Sciatic nerve (tissue), 2 donors: ENCODE data around the gene OTUD7B. TPM values are rescaled to one million over a fixed set of nuclear protein-coding genes. Genes with fewer than 3 reads are reported as not detected.

ENCODE experiments used
- ATAC-seq: fragments of 200-7000 bp; cut with Tn5 transposase; one replicate; pipeline ENCODE4 v1.9.1; 2020; ENCODE audit warnings: mild to moderate bottlenecking, moderate library complexity
- DNase-seq: peaks from one replicate; pipeline ENCODE4 v3.0.0-alpha.2; 2020; ENCODE audit warnings: low spot score
- intact Hi-C: fragments of 100-400 bp; cut with DNase I; formaldehyde crosslinking; loops from one replicate; pipeline ENCODE4 v1.14.2; 2022
- total RNA-seq: library from RNA; stranded (reverse); fragmentation: NEBNext Ultra II Directional; extraction: Animal tissue kit (Norgen Biotek cat#: 25700); gene quantifications from one replicate; pipeline ENCODE4 v1.2.1, GENCODE V29; 2021
- donor health status: DM: no; HTN: no; CAD: no.
- donor health status: DM: no; HTN: no; CAD: no.

Gene OTUD7B
- total RNA-seq, 1 donor from 2014 or later: 102 TPM

DNA sequence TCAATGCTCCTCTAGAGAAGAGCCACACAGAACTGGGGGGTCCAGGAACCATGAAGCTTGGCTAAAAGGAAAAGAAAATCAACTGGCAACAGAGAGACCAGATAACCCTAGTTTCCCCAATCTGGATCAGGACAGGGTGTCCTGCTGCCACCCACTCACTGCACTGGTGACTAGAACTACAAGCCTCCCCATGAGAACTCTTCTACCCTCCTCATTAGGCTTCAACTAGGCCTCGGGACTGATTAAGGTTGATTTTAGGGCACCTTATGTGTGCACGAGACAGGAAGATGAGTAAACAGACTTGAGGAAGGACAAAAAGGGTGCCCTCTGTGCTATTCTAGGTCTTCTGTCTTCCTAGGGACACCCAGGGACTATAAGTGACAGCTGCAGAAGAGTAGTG, 80.7 kb downstream of the OTUD7B start:
- no peak for DNase-seq
- ATAC-seq: no peak
- intact Hi-C loops: no loop called here

DNA sequence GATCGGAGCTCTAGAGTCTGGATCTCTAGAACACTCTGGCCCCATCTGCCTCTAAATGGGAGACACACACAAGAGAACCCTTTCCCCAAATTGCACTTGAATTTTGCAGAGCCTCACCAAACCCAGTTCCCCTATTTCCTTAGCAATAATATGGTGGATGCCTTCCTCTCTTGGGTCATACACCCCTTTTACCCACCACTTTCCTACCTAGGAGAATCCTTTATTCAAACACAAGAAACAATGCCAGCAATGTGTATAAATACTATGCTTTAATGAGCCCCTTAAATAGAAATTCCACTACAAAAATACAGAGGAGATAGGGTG, 82.2 kb downstream of the OTUD7B start:
- DNase-seq (no peak), ATAC-seq (no peak)
- intact Hi-C loops: no loop called here

DNA sequence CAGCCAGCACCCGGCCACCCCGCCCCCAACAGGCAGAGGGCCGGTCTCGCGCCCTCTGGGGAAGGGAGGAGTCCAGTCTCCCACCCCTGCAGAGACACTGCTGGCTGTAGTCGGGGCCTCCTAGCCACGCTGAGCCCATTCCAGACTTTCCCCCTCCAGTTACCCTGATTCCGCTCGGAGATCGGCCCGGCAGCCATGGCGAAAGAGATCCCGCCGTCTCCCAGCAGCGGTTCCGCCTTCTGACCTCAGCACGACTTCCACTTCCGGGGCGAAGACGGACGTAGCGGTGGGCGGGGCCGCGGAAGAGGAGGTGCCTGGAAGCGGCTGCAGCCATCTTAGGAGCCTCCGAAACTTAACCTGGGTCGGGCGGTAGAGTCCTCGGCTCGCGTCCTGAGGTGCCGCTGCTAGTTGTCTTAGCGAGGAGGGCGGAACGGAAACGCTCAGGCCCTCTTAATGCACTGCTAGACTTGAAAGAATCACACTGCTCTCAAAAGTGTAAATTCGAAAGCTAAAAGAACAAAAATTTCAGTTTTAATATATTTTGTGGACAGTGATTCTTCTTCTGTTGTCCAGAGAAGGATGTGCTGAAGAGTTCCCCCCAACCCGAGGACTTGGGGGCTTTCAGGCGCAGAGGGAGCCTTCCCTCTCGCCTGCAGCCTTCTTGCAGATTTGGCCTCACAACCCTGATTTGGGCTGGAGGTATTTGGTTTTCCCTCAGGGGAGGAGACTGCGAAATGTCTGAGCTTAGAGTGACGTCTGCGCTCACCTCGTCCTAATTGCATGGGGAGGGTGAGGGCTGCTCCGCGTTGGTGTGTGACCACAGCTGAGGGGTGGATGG, 82.7 kb downstream of the OTUD7B start, which contains the start of gene SF3B4:
TSS of gene SF3B4 (minus strand) at position 241 of the 838 bp plus-strand sequence. CDS start at position 197, 44 bp downstream.
- DNase-seq (peak; percentile 98), ATAC-seq (peak; percentile 99)
- intact Hi-C loops: no loop called here

DNA sequence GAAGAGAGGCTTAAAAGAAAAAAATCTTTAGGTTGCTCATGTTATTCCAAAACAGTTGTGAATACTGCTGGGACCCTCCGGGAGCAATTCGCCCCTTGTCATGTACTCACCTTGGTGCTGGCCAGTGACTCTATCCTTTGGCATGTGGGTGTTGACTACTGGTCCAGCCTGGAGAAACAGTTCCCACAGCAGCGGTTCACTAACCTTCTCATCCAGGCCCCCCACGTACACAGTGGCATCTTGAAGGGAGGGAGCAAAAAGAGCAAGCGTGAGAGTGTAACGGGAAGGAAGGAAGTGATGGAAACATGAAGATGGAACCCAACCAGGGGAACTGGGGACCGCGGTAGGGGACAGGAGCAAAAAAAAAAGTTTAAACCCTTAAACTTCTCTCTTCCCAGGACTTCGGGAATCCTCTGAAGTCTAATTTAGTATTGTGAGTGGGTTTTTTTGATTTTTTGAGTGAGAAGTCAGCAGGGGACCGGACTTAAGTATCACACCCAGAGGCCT, 83.4 kb downstream of the OTUD7B start:
- intact Hi-C loops: no loop called here
- ATAC-seq (no peak), DNase-seq (no peak)

DNA sequence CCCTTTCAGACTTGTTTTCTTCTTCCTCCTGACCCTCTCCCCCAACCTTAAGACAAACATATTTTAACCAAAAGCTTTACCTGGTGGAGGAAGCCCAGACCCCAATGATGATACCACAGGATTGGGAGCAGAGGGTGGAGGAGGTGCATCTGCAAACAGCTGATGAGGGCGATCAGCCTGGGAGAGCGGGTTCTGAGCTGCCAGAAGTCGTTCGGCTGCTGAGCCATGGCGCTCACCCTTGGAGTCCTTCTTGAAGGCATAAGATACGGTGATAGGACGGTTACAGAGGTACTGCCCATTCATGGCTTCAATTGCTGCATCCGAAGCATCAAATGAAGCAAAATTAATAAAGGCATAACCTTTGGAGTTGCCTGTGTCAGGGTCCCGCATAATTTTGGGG, 84.2 kb downstream of the OTUD7B start:
- intact Hi-C loops: no loop called here
- DNase-seq: no peak

DNA sequence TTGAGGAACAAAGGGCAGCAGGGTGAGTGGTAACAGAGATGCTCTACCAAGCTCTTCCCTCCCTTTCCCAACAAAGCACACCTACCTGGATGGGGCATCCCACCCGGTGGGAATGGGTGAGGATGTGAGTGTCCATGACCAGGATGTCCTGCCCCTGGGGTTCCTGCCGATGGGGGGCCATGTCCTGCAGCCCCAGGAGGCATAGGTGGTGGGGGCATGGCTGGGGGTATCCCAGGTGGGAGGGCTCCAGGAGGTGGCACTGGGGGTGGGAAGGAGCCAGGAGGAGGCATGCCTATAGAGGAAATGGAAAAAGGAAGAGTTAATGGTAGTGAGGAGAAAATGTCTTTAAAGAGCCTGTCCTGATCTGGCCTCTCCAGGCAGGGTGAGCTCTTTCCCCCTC, 84.8 kb downstream of the OTUD7B start:
- intact Hi-C loops: no loop called here
- DNase-seq: no peak
- no peak for ATAC-seq

More for the DNA sequence above, 84.2 kb downstream of the OTUD7B start:
- ATAC-seq: no peak

DNA sequence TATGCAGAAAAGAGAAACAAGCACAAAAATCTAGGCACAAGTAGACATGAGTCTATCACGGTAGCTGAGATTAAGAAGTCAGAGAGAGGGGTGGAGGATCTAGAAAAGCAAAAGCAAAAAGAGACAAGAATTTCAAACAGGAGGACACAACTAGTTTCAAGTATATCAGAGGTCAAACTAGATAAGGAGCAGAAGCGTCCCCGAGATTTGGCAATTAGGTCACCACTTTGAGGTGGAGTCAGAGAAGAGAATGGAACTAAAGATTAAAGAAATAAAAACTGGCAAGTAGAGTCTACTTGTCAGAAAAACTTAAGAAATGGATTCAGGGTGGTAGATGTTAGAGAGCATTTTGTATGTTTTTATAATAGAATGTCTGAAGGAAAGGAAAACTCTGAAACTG, 85.2 kb downstream of the OTUD7B start:
- ATAC-seq (no peak), DNase-seq (no peak)
- intact Hi-C loops: no loop called here

DNA sequence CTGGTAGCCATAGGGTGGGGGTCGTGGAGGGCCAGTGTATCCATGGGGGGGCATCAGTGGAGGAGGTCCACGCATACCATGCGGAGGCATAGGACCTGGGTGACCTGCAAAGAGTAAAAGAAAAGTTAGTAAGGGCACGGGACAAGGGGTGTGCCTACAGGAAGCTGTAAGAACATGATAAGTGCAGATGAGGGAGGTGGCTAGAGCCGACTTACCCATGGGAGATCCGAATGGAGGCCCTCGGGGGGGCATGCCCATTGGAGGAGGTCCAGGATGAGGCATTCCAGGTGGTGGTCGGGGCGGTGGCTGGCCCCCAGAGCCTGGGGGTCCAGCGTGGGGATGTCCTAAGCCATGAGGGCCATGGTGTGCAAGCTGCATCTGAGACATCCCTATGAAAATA, 86.9 kb downstream of the OTUD7B start:
- intact Hi-C loops: no loop called here
- ATAC-seq: no peak
- no peak for DNase-seq

DNA sequence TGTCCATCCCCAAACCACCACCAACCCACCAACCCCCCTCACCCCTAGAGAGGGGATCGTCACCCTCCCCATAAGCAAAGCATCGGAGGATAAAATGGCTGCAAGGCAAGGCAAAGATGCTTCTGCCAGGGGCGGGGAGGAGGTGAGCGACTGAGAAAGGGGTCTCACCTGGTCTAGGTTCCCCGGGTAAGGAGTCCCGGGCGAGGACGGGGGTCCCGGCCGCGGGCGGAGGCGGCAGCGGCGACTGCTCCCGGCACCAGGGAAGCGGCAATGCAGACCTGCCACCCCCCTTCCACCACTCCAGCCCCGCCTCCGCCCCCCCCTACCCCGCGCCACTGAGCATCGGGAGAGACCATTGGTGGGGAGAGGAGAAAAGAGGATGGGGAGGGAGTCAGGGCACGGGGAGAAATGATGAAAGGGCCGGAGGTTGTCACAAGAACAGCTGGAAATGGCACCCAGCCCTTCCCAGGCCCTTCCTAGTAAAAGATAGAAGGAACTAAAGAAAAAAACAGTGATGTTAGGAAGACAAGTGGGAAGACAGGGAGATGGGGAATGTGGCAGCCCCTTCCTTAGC, 92.9 kb downstream of the OTUD7B start, which contains the start of gene SV2A:
TSS of gene SV2A (minus strand) at position 274 of the 574 bp plus-strand sequence. CDS start 4,004 bp downstream, outside the sequence.
- no peak for DNase-seq
- intact Hi-C loops: no loop called here
- ATAC-seq: peak; percentile 85

DNA sequence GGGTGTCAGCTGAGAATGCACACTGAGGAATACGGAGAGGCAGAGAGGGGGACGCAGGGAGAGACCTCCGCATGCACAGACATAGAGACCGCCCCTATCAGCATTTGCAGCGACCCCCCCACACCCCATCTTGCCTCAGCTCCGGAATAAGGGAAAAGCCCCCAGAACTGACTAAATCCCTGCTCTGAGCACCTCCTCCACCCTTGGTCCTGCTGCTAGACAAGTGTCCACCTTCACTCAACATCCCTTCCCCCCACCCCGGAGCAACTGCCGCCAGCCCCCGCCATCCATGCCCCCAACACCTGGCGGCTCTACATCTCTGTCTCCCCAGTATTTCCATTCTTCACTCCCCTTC, 93.7 kb downstream of the OTUD7B start:
- ATAC-seq: peak; percentile 25
- no peak for DNase-seq
- intact Hi-C loops: no loop called here

DNA sequence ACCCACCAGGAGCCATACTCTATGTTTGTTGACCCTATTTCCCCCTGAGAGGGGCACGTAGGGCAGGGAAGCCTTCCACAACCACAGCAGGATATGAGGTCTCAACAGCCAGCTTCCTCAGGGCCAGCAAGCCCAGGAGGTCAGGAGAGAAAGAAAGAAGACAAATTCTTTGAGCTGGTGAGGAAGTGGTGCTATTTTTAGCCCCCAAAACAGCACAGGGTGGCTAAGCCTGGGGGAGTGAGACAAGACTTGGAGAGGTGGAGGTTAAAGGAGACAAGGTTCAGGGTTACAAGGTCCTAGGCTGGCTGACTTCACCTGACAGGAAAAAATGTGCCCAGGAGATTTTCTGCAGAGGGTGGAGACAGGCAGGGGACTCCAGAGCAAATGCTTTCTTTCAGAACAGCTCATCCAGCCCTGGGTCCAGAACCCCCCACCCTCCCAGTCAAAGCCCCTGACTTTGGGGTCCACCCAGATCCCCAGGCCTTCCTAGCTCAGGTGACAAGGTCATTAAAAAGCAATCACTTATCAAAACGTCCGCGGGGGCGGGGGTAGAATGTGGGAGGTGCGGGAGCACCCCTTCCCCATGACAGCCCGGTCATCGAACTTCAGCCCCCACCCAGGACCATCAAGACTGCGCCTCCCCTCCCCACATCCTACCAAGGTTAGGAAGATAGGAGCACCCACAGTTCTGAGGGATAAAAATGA, 94.2 kb downstream of the OTUD7B start:
- intact Hi-C loops: no loop called here
- DNase-seq: no peak
- ATAC-seq: no peak

DNA sequence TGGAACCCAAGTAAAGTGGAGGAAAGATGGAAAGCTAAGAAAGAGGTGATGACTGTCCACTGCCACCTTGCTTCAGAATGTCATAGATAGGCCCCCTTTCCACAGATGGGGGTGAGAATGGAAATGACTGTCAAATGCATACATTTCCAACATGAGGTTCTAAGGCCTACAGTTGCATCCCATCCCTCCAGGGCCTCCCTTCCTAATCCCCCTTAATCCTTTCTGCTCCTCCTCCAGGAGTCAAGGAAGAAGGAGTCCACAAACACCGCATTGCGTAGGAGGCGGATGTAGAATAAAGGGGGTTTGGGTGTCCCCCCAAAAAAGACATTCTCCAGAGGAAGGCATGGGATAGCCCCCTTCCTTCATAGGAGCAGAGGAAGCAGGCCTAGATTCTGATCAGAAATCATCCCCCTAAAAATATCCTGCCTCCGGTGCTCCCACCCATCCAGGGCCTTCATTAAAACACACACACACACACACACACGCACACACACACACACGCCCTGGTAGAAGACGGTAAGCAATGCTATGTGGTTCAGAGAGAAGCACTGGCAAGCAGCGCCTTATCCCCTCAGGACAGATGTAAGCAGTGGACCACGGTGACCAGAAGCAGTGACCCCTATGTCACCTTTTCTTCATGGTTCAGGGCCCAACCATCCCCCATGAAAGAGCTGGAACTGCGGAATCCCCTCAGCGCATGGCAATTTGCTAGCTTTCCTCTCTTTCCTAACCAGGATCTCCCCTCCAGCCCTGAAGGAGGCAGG, 94.9 kb downstream of the OTUD7B start:
- ATAC-seq: no peak
- intact Hi-C loops: no loop called here
- no peak for DNase-seq

DNA sequence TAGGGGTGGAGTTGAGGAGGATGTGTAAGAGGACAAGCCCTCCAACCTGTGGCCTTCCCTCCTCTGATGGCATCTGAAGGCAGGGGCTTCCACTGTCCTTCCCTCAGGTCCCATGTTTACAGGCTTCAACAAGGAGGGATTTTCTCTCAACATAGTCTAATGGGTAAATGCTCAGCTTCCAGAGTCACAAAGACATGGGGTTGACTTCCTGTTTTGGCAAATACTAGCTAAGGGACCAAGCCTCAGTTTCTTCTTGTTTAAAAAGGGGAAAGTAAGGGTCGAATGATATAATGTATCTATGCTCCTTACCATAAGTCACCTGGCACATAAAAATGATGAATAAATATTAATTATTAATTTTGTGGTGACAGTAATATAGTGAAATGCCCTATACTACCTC, 96.0 kb downstream of the OTUD7B start:
- intact Hi-C loops: no loop called here
- DNase-seq: no peak
- ATAC-seq: no peak

DNA sequence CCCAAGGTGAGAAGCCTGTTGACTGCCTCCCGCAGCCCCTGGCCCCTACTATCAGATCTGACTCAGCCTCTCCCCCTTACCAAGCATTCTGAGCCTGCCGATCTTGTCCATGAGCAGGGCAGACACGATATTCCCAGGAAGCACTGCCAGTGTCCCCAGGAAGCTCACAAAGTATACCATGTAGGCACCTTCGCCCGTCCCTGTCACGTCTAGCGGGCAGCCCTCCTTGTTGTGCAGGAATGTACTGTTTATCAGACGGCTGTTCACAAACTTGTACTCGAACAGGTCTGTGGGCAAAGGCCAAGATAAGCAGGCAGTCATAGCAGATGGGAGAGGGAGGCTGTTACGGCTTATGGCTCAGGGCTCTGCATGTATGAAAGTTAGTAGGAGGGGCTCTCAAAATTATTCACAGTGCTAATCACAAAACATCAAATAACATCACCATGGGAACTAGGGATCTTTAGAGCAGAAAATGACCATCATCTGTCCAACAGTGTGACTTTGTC, 103.9 kb downstream of the OTUD7B start:
- no peak for ATAC-seq
- intact Hi-C loops: no loop called here
- DNase-seq: peak; percentile 28

DNA sequence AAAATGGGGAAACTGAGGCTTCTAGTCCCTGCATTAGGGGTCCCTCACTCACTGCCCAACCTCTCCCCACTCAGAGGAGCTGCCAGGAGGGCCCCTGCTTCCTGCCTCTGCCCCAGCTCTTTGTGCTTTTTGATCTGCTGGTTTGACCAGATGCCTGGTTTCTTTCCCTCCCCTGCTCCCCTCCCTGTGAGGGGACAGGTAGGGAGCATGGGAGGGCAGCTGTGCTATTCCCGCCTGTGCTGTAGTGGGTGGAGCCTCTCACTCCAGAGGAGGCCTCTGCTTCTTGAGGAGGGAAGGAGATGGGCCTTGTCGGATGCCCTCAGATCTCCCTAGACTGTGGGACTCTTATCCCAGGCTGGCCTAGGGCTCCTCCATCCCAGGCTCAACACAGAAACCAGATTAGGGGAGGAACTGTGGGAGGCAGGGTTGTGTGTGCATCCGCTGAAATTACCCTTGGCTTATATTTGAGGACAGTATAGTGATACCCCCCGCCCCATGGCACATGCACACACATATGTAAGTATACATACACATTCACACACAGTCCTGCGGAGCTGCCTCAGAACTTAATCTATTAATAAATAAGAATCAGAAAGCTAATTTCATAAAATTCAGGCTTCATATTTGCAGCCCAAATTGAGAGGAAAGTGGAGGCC, 106.6 kb downstream of the OTUD7B start:
- intact Hi-C loops: no loop called here
- ATAC-seq (no peak), DNase-seq (no peak)

DNA sequence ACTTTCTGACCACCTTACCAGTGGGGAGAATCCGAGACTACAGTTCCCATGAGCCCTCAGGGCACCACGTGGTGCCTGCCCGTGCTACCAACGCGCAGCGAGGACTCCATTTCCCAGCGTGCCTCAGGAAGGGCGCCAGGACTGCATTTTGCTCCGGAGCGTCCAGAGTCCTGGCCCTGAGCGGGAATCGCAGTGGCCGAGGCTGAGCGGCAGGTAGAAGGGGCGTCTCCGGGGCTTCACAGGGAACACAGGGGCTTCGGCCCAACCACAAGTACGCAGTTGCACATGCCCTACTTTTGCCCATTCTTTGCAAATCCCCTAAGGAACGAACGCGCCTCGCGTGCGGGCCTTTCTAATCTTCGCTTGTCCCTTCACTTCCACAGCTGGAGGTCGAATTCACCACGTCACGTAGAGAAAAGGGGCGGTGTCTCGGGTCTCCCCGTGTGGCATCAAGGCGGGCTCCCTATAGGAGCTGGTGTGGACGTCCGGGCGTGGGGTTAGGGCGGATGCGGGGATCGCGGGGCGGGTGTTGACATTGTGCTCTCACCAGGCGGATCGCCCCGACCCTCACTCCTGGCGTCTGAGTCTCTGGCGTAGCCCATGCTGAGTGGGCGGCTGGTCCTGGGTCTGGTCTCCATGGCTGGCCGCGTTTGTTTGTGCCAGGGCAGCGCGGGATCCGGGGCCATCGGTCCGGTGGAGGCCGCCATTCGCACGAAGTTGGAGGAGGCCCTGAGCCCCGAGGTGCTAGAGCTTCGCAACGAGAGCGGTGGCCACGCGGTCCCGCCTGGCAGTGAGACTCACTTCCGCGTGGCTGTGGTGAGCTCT, 110.9 kb downstream of the OTUD7B start, which contains the start of gene BOLA1:
TSS of gene BOLA1 (plus strand) at position 109 of the 825 bp plus-strand sequence. CDS start at position 601, 492 bp downstream.
- peak; percentile 99 for ATAC-seq
- DNase-seq: peak; percentile 96
- intact Hi-C loops: no loop called here

DNA sequence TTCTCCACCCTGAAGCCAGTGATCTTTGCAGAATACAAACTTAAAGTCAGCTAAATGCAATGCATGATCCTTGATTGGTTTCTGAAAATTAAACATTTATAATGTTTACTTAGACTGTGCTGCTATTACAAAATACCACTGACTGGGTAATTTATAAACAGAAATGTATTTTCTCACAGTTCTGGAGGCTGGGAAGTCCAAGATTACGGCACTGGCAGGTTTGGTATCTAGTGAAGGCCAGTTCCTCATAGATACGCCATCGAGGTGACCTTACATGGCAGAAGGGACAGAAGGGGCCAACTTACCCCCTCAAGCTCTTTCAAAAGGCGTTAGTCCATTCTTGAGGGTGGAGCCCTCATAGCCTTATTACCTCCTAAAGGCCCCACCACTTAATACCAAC, 114.0 kb downstream of the OTUD7B start:
- ATAC-seq (no peak), DNase-seq (no peak)
- intact Hi-C loops: no loop called here

DNA sequence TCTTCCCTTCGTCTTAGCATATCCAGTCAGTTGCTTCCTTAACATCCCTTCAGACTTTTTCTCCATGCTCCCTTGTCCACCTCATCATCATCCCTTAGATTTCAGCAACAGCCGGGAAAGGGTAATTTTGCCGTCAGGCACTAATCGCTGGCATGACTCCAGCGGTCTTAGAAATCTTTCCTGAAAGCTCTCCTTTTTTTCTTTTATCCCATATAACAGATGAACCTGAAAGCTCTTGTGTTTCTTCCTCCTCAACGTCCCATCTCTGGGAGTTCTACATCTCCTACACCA, 121.6 kb downstream of the OTUD7B start:
- ATAC-seq (no peak), DNase-seq (peak; percentile 75)
- intact Hi-C loops: no loop called here
